Measurements from ENCODE around the gene LTBP1.

GRCh38 chr2:33265584-33266338 is 319.0 kb downstream of the LTBP1 start:
- TF ChIP-seq POLR2A (IDR thresholded peaks at IDR 0.05) (no peak), EP300 (IDR thresholded peaks at IDR 0.05) (no peak)

Measured in ovary (tissue), 1 donor.